Spleen (tissue), 11 donors: ENCODE data around the gene RASGEF1B. TPM values are rescaled to one million over a fixed set of nuclear protein-coding genes. Genes with fewer than 3 reads are reported as not detected.
"Not testable (repeated sequence)": the region's sequence is repeated elsewhere in the genome, so short reads cannot be mapped to it uniquely, and the experiment has no call there.

Source experiments
- DNase-seq: peaks from one replicate; pipeline ENCODE4 v3.0.0-alpha.2; 2020
- H3K27ac ChIP-seq, 8 donors: fragments of 200-600 bp; sonication (generic) in 7 of 8; 1 replicate in 4 of 8; 2 replicates in 4 of 8; pipeline versions ENCODE4 v1.5.0 to v1.8.0; 2016 to 2021; ENCODE audit warnings: inconsistent platforms in 4 of 8, mild to moderate bottlenecking in 4 of 8, moderate library complexity in 1 of 8
- H3K27me3 ChIP-seq, 7 donors: fragments of 200-600 bp; sonication (generic) in 6 of 7; replicated peaks in 1 of 7; 1 replicate in 4 of 7; 2 replicates in 3 of 7; pipeline versions ENCODE4 v1.5.0 to v1.8.0; 2016 to 2021; ENCODE audit warnings: inconsistent platforms in 3 of 7, mild to moderate bottlenecking in 1 of 7
- H3K36me3 ChIP-seq, 6 donors: fragments of 200-600 bp; sonication (generic) in 5 of 6; 1 replicate in 4 of 6; 2 replicates in 2 of 6; pipeline versions ENCODE4 v1.5.0 to v1.8.0; 2016 to 2021; ENCODE audit warnings: inconsistent platforms in 2 of 6
- H3K4me1 ChIP-seq, 6 donors: fragments of 200-600 bp; sonication (generic) in 5 of 6; 1 replicate in 3 of 6; 2 replicates in 3 of 6; pipeline versions ENCODE4 v1.5.0 to v1.8.0; 2016 to 2021; ENCODE audit warnings: inconsistent platforms in 3 of 6
- H3K4me3 ChIP-seq, 8 donors: fragments of 200-600 bp; sonication (generic) in 7 of 8; 1 replicate in 4 of 8; 2 replicates in 4 of 8; pipeline versions ENCODE4 v1.5.0 to v1.8.0; 2016 to 2021; ENCODE audit warnings: inconsistent platforms in 4 of 8, mild to moderate bottlenecking in 4 of 8, moderate library complexity in 2 of 8
- H3K9me3 ChIP-seq, 8 donors: fragments of 200-600 bp; sonication (generic) in 7 of 8; 1 replicate in 4 of 8; 2 replicates in 4 of 8; pipeline versions ENCODE4 v1.5.0 to v1.8.0; 2016 to 2021; ENCODE audit warnings: inconsistent platforms in 4 of 8
- CTCF ChIP-seq, 11 experiments: fragments of 200-600 bp in 7 of 11; fragments of 450-650 bp in 4 of 11; sonication (generic) in 4 of 11; IDR thresholded peaks in 8 of 11; conservative IDR thresholded peaks in 3 of 11; 1 replicate in 7 of 11; 2 replicates in 4 of 11; pipeline versions ENCODE4 v1.4.0 to v1.8.0; 2016 to 2021; ENCODE audit warnings: antibody characterized with exemption in 11 of 11, inconsistent platforms in 4 of 11, mild to moderate bottlenecking in 1 of 11
- POLR2A ChIP-seq, 3 donors: fragments of 450-650 bp; IDR thresholded peaks; one replicate each; pipeline ENCODE4 v1.5.1; 2017; ENCODE audit warnings: antibody characterized with exemption in 3 of 3, mild to moderate bottlenecking in 1 of 3
- POLR2AphosphoS5 ChIP-seq, 3 donors: sonication (generic); formaldehyde crosslinking; IDR thresholded peaks; one replicate each; pipeline ENCODE4 v1.5.1; 2017; ENCODE audit warnings: antibody characterized with exemption in 3 of 3
- WGBS, 5 donors: extraction: QIAGEN DNeasy Blood & Tissue Kit in 3 of 5; methylation state at CpG; one replicate each; pipeline versions ENCODE4 v1.1.5 to v1.1.7; 2013 to 2018; 5-methylcytosine and 5-hydroxymethylcytosine counted together
- intact Hi-C: fragments of 100-400 bp; cut with DNase I; formaldehyde crosslinking; loops from one replicate; pipeline ENCODE4 v1.15.0; 2023; ENCODE audit warnings: low total_unique reads
- polyA plus RNA-seq, 3 donors: library from polyadenylated mRNA; stranded (reverse); fragments of 200-250 nt; gene quantifications; one replicate each; pipeline ENCODE4 v1.2.1, GENCODE V29; 2013
- total RNA-seq, 7 donors: library from RNA; depleted of rRNA in 3 of 7; stranded (reverse); fragments of >200 nt in 3 of 7; fragmentation: NEBNext Ultra II Directional in 4 of 7; extraction: Animal tissue kit (Norgen Biotek cat#: 25700) in 4 of 7; gene quantifications; one replicate each; pipeline versions ENCODE4 v1.1.0 to v1.2.1, GENCODE V29; 2016 to 2021
- donor health status: healthy with polysubstance abuse.
- donor health status: DM: no; HTN: no; CAD: no; lungs with moderate emphysema.
- donor health status: DM: no; HTN: no; CAD: no.
- donor health status: Bipolar disorder and iron deficiency.
- donor health status: healthy.
- donor health status: DM: no; HTN: no; CAD: no.
- donor health status: DM: yes; HTN: yes; CAD: no.

Gene RASGEF1B
- total and polyA plus RNA-seq, 10 donors = 9.4 to 69.5 (median 32.0) TPM

DNA sequence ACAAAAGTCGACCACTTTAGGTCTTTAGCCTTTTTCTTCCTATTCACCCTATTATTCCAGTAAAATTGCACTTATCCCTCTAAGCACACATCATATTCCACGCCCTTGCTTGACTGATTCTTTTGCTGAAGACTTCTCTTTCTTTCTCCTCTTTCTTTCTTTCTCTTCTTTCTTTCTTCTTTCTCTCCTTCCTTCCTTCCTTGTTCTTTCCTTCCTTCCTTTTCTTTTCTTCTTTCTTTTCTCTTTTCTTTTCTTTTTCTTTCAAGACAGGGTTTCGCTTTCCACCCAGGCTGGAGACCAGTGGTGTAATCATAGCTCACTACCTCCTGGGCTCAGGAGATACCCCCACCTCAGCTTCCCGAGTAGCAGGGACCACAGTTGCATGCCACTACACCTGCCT lies 61.9 kb downstream of the RASGEF1B start:
- TF ChIP-seq POLR2A (IDR thresholded peaks at IDR 0.05) (no peak), POLR2AphosphoS5 (IDR thresholded peaks at IDR 0.05) (no peak), CTCF (IDR thresholded peaks at IDR 0.05 in 8 of 11, conservative IDR thresholded peaks at IDR 0.05 in 3 of 11) (no peak)
- Histone ChIP-seq H3K27me3 (no peaks in the 10 kb centered on the region), H3K27ac (no peak overlapping the region), H3K4me3 (no peak overlapping the region), H3K36me3 (no peaks in the 10 kb centered on the region), H3K9me3 (no peaks in the 10 kb centered on the region), H3K4me1 (peaks cover 0 to 10% (median 6%) of the 10 kb centered on the region in 6 donors)
- intact Hi-C loops = loop anchor here (5.0 to 10.0 kb wide), 4 partner anchors 55 to 857 kb away; no protein-coding TSS in a partner anchor
- WGBS, 5 donors = 84 to 90% (median 88%) methylated on average over 4 of the region's 4 CpGs
- DNase-seq = no peak

DNA sequence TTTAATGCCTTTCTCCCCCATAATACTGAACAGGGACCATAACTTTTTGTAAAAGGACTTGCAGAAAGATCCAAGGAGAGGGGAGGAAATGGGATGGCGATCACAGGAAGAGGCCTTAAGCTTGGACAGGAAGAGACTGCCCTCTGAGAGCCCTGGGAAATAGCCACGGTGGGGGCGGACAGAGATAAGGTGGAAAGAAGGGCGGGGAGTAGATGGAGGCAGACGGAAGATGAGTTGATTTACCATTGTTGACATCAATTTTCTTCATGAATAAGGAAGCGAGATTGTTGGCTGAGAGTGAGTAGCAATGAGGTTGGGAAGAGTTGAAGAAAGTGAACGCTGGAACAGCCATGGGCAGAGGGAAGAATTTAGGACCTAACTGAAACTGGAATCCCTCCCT lies 63.4 kb downstream of the RASGEF1B start:
- TF ChIP-seq POLR2AphosphoS5 (IDR thresholded peaks at IDR 0.05) = no peak
- no peak for TF ChIP-seq POLR2A (IDR thresholded peaks at IDR 0.05)
- no peak for TF ChIP-seq CTCF (IDR thresholded peaks at IDR 0.05 in 8 of 11, conservative IDR thresholded peaks at IDR 0.05 in 3 of 11)
- no peak for DNase-seq
- Histone ChIP-seq H3K4me3 (no peak overlapping the region), H3K36me3 (no peaks in the 10 kb centered on the region), H3K9me3 (no peaks in the 10 kb centered on the region), H3K4me1 (peaks cover 0 to 10% (median 6%) of the 10 kb centered on the region in 6 donors), H3K27ac (no peak overlapping the region), H3K27me3 (no peaks in the 10 kb centered on the region)
- 71 to 81% (median 72%) methylated on average over 7 of the region's 7 CpGs for WGBS, 5 donors
- intact Hi-C loops = loop anchor here (5.0 to 10.0 kb wide), 4 partner anchors 56 to 859 kb away; no protein-coding TSS in a partner anchor

- no peak overlapping the region for H3K4me3 ChIP-seq
- TF ChIP-seq POLR2AphosphoS5 (IDR thresholded peaks at IDR 0.05) (no peak), CTCF (IDR thresholded peaks at IDR 0.05 in 8 of 11, conservative IDR thresholded peaks at IDR 0.05 in 3 of 11) (no peak), POLR2A (IDR thresholded peaks at IDR 0.05) (no peak)
Observed at GRCh38 chr4:81407726-81408125, 64.0 kb downstream of the RASGEF1B start.

GRCh38 chr4:81406481-81406880 lies 65.2 kb downstream of the RASGEF1B start:
- H3K27ac ChIP-seq = not testable (repeated sequence)
- intact Hi-C loops = loop anchor here (5.0 to 10.0 kb wide), 4 partner anchors 58 to 861 kb away; no protein-coding TSS in a partner anchor
- whole genome bisulfite sequencing, 5 donors = 78 to 89% (median 86%) methylated on average over 13 of the region's 13 CpGs

More at GRCh38 chr4:81407726-81408125, 64.0 kb downstream of the RASGEF1B start:
- no peaks in the 10 kb centered on the region for H3K9me3 ChIP-seq
- H3K27ac ChIP-seq = no peak overlapping the region
- H3K27me3 ChIP-seq = no peaks in the 10 kb centered on the region
- 83 to 90% (median 85%) methylated on average over 4 of the region's 4 CpGs for WGBS, 5 donors
- no peaks in the 10 kb centered on the region for H3K36me3 ChIP-seq
- H3K4me1 ChIP-seq = peaks cover 0 to 10% (median 6%) of the 10 kb centered on the region in 6 donors
- intact Hi-C loops = loop anchor here (5.0 to 10.0 kb wide), 4 partner anchors 57 to 860 kb away; no protein-coding TSS in a partner anchor
- DNase-seq = no peak

More at GRCh38 chr4:81406481-81406880, 65.2 kb downstream of the RASGEF1B start:
- H3K4me1 ChIP-seq, H3K9me3 ChIP-seq, H3K36me3 ChIP-seq, H3K27me3 ChIP-seq, DNase-seq, H3K4me3 ChIP-seq: not testable (repeated sequence)
